GM15510 (cell line): ENCODE measurements around the gene SRPRB.
A peak's percentile ranks its signal among the peaks of the same experiment; 100 is the strongest.

Experiments
- POLR2A ChIP-seq: IDR thresholded peaks from 3 replicates; pipeline ENCODE4 v1.6.1; 2011; ENCODE audit warnings: borderline replicate concordance; ENCODE audit not compliant: insufficient read length; ENCODE audit errors: extremely low read depth

SRPRB gene, protein sequence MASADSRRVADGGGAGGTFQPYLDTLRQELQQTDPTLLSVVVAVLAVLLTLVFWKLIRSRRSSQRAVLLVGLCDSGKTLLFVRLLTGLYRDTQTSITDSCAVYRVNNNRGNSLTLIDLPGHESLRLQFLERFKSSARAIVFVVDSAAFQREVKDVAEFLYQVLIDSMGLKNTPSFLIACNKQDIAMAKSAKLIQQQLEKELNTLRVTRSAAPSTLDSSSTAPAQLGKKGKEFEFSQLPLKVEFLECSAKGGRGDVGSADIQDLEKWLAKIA

DNA sequence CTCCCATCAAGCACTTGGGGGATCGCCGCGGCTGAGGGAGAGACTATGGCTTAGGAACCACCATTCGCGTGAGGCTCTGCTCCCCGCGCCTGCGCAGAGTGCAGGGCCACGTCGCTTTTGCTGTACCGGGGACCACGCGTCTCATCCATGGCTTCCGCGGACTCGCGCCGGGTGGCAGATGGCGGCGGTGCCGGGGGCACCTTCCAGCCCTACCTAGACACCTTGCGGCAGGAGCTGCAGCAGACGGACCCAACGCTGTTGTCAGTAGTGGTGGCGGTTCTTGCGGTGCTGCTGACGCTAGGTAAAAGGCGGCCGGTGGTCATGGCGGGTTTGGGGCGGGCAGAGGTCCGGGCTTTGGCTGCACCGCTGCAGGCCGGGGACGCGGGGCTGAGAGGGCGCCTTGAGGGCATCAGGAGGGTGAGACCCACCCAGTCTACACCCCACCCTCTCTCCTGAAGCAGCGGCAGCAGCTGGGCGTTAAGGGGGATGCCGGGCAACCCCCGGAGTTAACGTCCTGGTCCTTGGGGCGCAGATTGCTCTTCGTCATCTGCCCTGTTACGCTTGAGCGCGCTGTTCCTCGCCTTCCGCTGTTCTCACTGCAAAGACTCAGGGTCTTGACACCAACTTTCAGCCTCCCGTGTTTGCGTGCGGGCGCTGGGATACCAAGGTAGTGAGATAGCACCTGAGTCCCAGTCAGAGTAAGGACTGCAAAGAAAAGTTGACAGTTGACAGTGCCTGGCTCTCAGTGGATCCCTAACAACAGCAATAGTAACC lies at the start of gene SRPRB:
Gene SRPRB, plus strand, starts transcription at position 114 of the 774 bp plus-strand sequence. Its CDS starts 34 bp downstream, at position 148.
- peak; percentile 88 for TF ChIP-seq POLR2A

DNA sequence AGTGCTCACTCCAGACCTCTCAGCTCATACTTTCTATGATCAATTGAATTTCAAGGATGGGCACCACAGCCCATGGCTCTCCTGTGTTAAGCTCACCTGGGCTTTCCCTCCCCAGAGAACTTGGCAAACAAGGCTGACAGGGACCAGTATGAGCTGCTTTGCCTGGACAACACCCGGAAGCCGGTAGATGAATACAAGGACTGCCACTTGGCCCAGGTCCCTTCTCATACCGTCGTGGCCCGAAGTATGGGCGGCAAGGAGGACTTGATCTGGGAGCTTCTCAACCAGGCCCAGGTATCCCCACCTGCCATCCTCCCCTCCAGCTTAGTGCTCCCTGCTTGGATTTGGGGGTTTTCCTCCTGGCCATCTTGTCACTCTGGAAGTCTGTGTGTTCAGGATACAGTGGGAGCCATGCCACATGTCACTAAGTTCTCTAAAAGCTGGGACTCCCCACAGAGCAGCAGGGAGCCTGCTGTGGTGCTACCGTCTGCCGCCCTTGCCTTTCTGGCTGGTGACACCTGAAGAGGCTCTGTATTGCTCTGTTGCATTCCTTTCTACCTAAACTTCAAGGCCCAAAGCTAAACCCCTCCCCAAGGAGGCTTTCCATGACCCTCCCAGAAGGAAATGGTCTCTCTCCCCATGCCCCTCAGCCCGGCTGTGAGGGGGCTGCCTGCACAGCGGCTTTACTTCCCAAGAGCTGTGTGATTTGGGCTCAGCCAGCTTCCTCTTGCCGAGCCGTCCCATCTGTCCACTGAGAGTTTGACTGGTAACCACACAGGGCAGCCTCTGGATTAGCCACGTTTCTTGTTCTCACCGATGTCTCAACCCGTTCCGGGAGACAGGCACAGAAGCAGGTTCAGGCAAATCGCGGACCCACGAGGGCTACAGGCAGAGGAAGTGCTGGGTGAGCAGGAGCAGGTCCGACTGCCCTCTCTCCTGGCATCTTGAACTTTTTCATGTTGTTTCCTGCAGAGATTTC lies 48.6 kb upstream of the SRPRB start:
- no peak for TF ChIP-seq POLR2A

DNA sequence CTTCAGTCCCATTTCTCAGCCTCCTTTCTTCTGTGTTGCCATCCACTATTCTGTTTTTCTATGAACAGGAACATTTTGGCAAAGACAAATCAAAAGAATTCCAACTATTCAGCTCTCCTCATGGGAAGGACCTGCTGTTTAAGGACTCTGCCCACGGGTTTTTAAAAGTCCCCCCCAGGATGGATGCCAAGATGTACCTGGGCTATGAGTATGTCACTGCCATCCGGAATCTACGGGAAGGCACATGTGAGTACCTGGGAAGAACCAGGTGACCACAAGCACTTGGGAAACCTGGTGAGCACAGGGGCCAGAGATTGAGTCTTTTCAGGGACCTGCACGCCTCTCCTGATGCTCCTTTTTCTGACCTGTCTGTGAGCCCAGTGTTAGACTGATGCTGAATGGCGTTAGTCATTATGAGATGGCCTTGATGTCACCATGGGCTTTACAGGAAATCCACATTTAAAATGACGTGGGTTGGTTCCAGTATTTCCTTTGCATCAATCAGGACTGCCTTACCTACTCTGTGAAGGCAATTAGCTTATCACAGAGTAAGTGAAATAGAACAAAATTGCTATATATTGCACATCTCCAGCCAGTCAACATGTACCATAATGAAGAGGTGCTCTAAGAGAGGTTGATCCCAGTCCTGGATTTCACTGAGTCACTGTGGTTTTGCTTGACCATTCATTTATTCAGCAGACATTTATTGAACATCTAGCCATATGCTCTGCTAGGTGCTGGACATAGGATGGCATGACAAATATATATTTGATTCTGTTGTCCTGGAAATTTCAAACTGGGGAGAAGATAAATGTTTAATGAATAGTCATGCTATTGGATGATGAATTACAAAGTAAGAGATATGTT lies 47.7 kb upstream of the SRPRB start:
- TF ChIP-seq POLR2A: no peak

DNA sequence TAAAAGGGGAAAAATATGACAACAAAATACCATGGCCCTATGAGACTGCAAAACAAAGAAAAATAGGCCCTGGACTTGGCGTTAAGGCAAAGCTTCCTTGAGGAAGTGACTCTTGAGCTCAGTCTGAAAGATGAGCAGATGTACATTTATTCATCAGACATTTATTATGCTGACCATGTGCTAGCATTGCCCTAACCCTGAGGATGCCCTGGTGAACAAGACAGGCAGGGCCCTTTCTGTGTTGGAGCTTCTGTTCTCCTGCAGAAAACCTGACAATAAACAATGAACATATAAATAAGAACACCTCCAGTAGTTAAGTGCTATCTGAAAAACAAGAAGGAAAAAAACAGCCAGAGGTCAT lies 47.1 kb upstream of the SRPRB start:
- TF ChIP-seq POLR2A: no peak

DNA sequence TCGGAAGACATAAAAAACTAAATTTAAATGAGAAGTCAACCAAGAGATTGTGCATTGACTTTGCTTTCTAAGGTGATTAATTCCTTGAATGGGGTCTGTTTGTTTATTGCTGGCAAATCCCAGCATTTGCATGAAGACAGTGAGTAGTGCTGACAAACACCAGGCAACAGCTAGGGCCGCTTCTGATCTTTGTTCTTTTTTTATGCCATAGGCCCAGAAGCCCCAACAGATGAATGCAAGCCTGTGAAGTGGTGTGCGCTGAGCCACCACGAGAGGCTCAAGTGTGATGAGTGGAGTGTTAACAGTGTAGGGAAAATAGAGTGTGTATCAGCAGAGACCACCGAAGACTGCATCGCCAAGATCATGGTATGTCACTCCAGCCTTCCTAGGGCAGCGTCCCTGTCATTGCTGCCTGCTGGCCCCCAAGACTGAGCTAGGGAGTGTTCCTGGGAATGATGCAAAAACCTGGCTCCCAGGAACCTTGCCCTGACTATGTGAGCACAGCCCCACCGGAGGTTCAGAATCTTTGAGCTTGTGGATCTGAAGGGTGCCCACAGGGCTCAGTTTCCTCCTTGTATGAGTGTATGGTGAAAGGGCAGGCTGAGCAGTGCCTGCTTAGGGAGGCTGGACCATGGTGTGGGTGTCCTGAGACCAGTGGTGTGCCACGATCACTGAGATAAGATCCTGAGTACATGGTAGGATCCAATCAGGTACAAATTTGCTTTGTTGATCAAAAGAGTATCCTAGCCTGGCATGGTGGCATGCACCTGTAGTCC lies 46.5 kb upstream of the SRPRB start:
- TF ChIP-seq POLR2A: no peak

DNA sequence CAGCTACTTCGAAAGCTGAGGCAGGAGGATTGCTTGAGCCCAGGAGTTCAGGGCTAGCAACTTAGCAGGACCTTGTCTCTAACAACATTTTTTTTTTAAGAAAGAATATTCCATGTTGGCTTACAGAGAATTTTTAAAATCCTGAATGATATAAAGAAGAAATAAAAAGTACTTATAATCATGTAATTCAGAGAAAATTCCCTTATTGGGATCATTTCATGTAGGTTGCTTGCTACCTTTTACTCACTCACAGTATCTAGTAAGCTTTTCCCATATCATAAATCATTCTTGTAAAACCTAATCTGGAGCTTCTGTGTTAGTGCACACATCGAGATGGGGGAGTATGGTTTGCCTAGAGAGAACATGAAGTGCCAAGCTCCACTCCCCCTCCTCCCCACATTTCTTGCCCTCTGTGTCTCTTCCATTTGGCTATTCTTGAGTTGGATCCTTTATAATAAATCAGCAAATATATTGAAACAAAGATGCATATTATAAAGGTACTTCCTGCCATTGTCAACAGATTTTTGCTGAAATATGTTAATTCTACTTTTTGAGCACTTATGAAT lies 45.8 kb upstream of the SRPRB start:
- no peak for TF ChIP-seq POLR2A

DNA sequence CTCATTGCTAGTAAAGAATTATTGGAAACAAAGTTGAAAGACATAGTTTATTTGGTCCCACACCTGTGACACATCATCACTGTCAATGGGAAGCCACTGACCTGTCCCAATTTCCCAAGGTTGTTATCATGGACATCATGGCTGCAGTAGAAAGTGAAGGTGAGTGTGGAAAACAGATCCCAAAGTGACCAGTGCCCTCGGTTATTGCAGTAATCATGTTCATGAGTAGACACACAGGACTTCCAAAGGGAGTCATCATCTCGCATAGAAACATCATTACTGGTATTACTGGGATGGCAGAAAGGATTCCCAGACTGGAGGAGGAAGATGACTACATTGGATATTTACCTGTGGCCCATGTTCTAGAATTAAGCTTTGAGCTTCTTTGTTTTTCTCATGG lies 44.7 kb upstream of the SRPRB start:
- no peak for TF ChIP-seq POLR2A

DNA sequence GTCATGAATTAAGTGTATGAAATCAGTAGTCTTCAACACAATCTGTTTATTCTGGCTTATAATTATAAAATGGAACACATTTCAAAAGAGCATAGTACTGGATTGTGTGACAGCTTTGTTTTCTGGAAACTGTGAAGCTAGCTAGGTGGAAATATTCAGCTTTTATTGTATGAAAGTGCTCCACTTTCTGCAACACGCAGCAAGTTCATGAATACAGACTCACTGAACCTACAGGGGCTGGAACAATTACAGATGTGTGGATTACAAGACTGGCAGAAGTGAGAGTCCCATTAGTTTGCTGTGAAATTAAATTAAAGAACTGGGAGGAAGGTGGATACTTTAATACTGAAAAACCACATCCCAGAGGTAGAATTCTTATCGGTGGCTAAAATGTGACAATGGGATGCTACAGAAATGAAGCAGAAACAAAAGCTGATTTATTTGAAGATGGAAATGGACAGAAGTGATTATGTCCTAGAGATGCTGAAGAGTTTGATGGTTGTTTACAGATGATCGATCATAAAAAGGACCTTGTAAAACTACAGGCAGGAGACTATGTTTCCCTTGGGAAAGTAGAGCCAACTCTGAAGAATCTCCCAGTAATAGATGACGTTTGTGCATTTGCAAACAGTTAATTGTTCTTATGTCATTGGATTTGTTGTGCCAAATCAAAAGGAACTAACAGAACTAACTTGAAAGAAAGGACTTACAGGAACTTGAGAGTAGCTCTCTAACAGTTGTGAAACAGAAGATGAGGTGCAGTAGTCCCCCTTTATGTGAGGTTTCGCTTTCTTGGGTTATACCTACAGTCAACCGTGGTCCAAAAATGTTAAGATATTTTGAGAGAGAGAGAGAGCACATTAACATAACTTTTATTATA lies 43.8 kb upstream of the SRPRB start:
- TF ChIP-seq POLR2A: no peak

DNA sequence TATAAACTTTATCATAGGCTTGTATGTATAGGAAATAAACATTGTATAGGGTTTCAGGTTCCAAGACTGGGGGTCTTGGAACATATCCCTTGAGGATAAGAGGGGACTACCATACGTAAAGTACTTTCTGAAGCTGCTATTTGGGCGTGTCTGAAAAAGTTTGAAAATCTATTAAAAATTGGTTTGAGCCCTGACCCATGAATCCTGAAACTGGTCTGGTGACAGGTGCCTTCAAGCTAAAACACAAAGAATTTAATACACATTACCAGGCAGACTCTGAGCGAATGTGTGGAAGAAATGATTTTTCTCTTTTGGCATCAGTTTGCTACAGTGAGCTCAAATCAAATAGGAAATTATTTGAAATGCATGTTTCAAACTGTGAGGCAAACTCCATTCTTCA lies 43.1 kb upstream of the SRPRB start:
- no peak for TF ChIP-seq POLR2A

DNA sequence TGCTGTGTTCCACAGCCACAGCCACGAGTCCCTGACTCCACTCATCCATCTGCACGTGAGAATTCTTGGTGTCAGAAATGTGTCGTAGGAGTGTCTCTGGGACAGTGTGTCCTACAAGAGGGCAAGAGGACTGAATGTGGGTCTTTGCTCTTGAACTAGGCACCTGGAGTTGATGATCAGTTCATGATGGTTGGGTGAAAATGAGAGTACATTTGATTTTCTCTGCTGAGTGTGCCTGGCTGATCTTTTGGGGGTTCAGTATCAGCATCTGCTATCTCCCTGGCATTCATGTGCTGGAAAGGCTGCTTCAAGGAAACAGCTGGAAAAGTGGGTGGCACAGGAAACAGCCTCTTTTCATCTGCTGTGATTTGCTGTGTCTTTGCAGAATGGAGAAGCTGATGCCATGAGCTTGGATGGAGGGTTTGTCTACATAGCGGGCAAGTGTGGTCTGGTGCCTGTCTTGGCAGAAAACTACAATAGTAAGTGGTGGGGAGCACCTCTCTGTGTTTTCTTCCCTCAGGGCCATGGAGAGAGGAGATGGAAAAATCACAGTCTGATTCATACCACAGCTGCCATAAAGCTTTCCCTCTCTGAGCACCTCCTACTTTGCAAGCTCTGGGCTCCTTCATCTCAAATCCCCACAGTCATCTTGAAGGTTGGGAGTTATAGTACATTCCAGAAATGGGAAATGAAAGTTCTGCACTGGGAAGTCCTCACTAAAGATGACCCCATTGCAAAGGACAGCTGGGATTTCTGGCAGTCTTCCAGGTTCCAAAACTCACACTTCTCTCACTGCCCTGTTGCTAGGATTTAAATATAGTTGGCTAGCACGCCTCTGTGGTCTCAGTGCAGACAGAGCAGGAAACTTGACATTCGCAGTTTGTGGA lies 41.6 kb upstream of the SRPRB start:
- TF ChIP-seq POLR2A: no peak

DNA sequence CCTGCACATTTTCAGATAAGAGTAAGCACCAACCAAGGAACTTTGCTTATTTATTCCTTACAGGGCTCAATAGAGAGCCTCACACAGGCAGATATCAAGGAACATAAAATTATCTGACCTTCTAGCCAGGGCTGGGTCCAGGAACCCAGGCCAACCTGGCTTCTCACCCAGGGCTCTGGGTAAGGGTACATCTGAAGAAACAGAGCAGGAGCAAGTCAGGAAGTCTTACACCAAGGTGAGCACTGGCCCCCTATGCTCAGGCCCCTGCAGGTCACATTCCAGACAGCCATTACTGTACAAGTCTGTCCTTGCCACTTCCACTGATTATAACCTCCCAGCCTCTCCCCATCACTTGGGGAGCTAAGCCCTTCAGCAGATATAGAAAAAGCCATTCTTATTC lies 40.4 kb upstream of the SRPRB start:
- TF ChIP-seq POLR2A: no peak

DNA sequence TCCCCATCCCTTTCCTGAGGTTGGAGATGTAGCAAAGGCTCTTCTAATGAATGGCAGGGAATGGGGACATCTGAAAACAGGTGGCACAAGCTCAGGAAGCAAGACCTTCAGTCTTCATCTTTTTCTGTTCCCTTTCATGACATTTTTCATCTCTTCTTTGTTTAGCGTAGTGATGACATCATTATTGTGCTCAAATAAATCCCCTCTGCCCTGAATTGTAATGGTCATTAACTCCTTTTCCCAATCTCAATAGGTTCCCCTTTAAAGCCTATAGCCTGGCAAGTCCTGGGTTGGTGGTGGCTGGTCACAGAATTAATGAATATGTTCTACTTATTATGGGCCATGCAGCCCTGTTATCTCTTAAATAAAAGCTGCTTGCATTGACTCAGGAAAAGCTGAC lies 38.0 kb upstream of the SRPRB start:
- TF ChIP-seq POLR2A: no peak

DNA sequence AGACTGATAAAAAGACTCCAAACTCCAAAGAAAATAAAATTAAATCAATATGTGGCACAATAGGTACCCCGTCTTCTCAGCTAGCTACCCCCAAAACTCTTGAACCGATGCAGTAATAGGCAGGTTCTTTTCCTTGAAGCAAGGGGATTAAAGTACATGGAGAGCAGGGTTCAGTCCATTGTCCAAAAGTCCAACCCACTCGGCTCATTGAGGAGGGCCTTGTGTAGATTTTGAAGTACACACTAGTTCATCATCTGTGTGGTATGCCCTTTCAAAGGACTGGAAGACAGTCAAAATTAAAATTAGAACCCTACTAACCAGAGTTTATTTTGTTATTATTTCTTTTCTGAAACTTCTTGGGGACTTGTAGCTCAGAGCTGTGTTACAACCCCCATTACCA lies 36.1 kb upstream of the SRPRB start:
- no peak for TF ChIP-seq POLR2A
